Cardiac muscle cell (in vitro differentiated cells and primary cell): ENCODE measurements around the gene ZDHHC5. TPM values are rescaled to one million over a fixed set of nuclear protein-coding genes. Genes with fewer than 3 reads are reported as not detected.
A peak's percentile ranks its signal among the peaks of the same experiment; 100 is the strongest.
"Not testable (repeated sequence)": the region's sequence is repeated elsewhere in the genome, so short reads cannot be mapped to it uniquely, and the experiment has no call there.

Experiments used
- DNase-seq, 2 donors: peaks; one replicate each; pipeline versions ENCODE4 v3.0.0 to v3.0.0-alpha.2; 2010 to 2017; ENCODE audit warnings: low read depth in 1 of 2, low spot score in 1 of 2
- H3K27ac ChIP-seq: fragments of 200-600 bp; sonication (generic); 2 replicates; pipeline ENCODE4 v1.5.1; 2016
- H3K27me3 ChIP-seq: fragments of 200-600 bp; sonication (generic); 2 replicates; pipeline ENCODE4 v1.6.0; 2016; ENCODE audit warnings: control low read depth
- H3K36me3 ChIP-seq: fragments of 200-600 bp; sonication (generic); 2 replicates; pipeline ENCODE4 v1.5.1; 2016; ENCODE audit warnings: control low read depth
- H3K4me1 ChIP-seq: fragments of 200-600 bp; sonication (generic); 2 replicates; pipeline ENCODE4 v1.8.1; 2017; ENCODE audit warnings: low read depth, mild to moderate bottlenecking, mixed run types
- H3K4me3 ChIP-seq: fragments of 200-600 bp; sonication (generic); 2 replicates; pipeline ENCODE4 v1.5.1; 2016; ENCODE audit warnings: mild to moderate bottlenecking
- H3K9me3 ChIP-seq: fragments of 200-600 bp; sonication (generic); 2 replicates; pipeline ENCODE4 v1.5.1; 2017; ENCODE audit warnings: low read depth, mild to moderate bottlenecking, control low read depth
- polyA plus RNA-seq: library from polyadenylated mRNA; unstranded; fragments of >200 nt; fragmentation: Nextera tagmentation; extraction: Ambion mirVana; gene quantifications from 2 replicates; pipeline ENCODE4 v1.2.1, GENCODE V29; 2016
- total RNA-seq: library from RNA; depleted of rRNA; stranded (reverse); fragments of >200 nt; gene quantifications from 2 replicates; pipeline ENCODE4 v1.2.3, GENCODE V29; 2016
- TF ChIP-seq, protein P1 (sequence below): IDR thresholded peaks from 2 replicates; pipeline ENCODE4 v1.5.1; 2012; ENCODE audit warnings: low read depth, mild to moderate bottlenecking, low read length

Gene ZDHHC5
- total and polyA plus RNA-seq, 2 experiments from 2014 or later, result 24.9 to 30.9 TPM

DNA sequence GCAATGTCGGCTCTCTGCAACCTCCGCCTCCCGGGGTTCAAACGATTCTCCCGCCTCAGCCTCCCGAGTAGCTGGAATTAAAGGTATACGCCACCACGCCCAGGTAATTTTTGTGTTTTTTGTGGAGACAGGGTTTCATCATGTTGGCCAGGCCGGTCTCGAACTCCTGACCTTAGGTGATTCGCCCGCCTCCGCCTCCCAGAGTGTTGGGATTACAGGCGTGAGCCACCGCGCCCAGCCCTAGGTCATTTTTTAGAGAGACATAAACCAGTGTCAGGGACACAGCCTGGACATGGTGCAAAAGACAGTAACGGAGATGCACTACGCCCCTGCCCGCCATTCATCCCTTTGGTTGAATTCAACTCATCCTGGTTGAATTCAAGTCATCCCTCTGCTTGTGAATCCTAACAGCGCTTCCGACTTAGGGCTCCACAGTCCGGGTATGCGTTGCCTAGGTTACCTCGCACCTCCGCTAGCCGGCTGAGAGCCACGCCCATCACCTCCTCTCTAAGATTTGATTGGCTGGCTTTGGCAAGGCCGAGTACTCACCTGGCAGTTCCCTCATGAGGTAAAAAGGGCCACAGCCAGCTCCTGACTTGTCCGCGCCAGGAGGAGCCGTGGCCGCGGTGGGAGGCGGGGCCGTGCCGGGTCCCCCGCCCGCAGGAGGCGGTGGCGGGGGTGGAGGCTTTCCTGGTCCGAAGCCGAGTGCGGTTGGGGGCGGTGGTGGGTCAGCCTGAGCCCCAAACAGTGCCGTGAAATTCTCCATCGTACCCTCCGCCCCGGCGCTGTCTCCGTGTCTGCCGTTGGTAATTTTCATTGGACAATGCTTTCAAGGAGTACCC is 43.7 kb downstream of the ZDHHC5 start, which contains the start of gene MED19:
Gene MED19 (minus strand): TSS at position 802 of the 842 bp plus-strand sequence. CDS start 36 bp downstream, at position 766.
- Histone ChIP-seq H3K9me3 (no peaks in the 10 kb centered on the region), H3K27me3 (no peaks in the 10 kb centered on the region), H3K27ac (peak within 1 kb of the TSS; percentile 90), H3K36me3 (no peaks in the 10 kb centered on the region), H3K4me3 (peak within 1 kb of the TSS; percentile 68), H3K4me1 (peaks cover 15% of the 10 kb centered on the region)
- peak; percentile 80 to 88 for DNase-seq
- TF ChIP-seq, protein P1, sequence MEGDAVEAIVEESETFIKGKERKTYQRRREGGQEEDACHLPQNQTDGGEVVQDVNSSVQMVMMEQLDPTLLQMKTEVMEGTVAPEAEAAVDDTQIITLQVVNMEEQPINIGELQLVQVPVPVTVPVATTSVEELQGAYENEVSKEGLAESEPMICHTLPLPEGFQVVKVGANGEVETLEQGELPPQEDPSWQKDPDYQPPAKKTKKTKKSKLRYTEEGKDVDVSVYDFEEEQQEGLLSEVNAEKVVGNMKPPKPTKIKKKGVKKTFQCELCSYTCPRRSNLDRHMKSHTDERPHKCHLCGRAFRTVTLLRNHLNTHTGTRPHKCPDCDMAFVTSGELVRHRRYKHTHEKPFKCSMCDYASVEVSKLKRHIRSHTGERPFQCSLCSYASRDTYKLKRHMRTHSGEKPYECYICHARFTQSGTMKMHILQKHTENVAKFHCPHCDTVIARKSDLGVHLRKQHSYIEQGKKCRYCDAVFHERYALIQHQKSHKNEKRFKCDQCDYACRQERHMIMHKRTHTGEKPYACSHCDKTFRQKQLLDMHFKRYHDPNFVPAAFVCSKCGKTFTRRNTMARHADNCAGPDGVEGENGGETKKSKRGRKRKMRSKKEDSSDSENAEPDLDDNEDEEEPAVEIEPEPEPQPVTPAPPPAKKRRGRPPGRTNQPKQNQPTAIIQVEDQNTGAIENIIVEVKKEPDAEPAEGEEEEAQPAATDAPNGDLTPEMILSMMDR, result no peak

DNA sequence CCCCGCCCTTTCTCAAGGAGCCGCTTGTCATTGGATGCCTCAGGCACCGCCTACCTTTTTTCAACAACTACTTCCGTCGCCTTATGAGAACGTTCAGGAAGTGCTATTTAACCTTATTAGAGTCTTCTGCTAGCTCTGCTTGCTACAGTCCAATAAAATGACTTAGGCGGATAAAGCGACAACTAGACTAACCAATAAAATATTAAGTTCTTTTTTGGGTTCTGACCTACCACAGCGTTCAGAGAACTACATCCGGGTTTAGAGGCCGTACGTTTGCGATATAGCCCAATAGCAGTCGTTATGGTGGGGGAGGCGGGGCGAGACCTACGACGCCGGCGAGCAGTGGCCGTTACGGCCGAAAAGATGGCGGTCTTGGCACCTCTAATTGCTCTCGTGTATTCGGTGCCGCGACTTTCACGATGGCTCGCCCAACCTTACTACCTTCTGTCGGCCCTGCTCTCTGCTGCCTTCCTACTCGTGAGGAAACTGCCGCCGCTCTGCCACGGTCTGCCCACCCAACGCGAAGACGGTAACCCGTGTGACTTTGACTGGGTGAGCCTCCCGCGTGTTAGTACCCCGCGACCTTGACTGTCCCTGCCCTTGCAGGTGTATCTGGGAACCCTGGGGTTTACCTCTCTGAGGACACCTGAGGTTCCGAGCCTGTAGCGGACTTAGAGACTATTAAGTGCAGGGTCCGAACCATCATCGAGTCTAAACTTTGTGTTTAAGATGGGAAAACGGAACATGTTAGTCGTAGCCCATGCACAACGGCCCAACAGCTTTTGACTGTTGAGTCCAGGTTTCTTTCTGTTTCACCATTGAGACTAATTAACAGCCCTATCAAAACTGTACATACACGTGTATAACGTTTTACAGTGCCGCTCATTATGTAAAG is 44.6 kb downstream of the ZDHHC5 start, which contains the start of gene TMX2:
Gene TMX2 (plus strand): TSS at position 338 of the 895 bp plus-strand sequence. CDS start 26 bp downstream, at position 364.
- no peaks in the 10 kb centered on the region for H3K36me3 ChIP-seq
- TF ChIP-seq, protein P1, result no peak
- H3K4me1 ChIP-seq, result peaks cover 15% of the 10 kb centered on the region
- H3K9me3 ChIP-seq, result no peaks in the 10 kb centered on the region
- peak within 1 kb of the TSS; percentile 68 for H3K4me3 ChIP-seq
- H3K27me3 ChIP-seq, result no peaks in the 10 kb centered on the region
- peak within 1 kb of the TSS; percentile 90 for H3K27ac ChIP-seq
- peak; percentile 97 to 99 for DNase-seq

DNA sequence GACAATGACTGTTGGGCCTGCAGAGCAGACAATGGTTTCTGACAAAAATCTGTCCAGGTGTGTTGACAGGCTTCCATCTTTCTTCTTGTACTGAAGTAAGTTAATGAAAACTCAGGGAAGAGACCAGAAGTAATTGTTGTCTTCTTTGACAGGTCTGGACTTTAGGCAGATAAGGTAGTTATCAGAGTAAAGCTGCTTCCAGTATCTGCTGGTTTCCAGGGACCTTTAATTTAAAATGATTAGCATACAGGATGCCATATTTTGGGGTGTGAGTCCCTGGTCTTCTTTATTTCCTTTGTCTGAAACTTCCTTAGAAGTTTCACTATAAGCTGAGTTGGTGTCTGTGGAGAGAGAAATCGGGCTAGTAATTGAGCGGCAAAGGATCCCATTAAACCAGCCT is 45.9 kb downstream of the ZDHHC5 start:
- H3K4me3 ChIP-seq, result peak overlapping the region; percentile 68
- H3K36me3 ChIP-seq, result no peaks in the 10 kb centered on the region
- no peaks in the 10 kb centered on the region for H3K27me3 ChIP-seq
- H3K27ac ChIP-seq, result no peak overlapping the region
- no peak for DNase-seq
- peaks cover 15% of the 10 kb centered on the region for H3K4me1 ChIP-seq
- H3K9me3 ChIP-seq, result no peaks in the 10 kb centered on the region
- TF ChIP-seq, protein P1, result no peak

DNA sequence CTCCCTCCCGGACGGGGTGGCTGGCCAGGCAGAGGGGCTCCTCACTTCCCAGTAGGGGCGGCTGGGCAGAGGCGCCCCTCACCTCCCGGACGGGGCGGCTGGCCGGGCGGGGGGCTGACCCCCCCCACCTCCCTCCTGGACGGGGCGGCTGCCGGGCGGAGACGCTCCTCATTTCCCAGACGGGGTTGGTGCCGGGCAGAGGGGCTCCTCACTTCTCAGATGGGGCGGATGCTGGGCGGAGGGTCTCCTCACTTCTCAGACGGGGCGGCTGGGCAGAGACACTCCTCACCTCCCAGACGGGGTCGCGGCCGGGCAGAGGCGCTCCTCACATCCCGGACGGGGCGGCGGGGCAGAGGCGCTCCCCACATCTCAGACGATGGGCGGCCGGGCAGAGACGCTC is 48.8 kb downstream of the ZDHHC5 start:
- not testable (repeated sequence) for H3K9me3 ChIP-seq, H3K4me3 ChIP-seq, H3K27ac ChIP-seq, DNase-seq, H3K27me3 ChIP-seq, H3K36me3 ChIP-seq
- peaks cover 11% of the 10 kb centered on the region for H3K4me1 ChIP-seq

DNA sequence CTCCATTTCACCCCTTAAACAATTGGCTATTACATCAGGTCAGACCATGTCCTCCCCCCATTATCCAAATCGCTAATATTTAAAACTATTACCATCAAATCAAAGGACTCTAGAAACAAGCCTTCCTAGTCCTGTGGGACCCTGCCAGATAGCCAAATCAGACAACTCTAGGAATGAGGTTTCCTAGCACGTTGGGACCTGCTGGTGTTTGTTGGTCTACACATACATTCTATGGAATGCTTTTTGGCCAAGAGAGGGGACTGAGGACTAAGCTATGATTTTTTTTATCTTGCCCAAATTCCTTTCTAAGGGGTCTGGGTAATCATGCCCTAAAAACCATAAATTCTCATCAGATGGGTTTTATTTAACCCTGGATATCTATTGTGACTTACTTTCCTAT is 59.3 kb downstream of the ZDHHC5 start:
- H3K27ac ChIP-seq, result no peak overlapping the region
- H3K27me3 ChIP-seq, result no peaks in the 10 kb centered on the region
- H3K4me3 ChIP-seq, result no peak overlapping the region
- DNase-seq, result no peak
- no peaks in the 10 kb centered on the region for H3K9me3 ChIP-seq
- H3K36me3 ChIP-seq, result no peaks in the 10 kb centered on the region
- no peaks in the 10 kb centered on the region for H3K4me1 ChIP-seq
- TF ChIP-seq, protein P1, result no peak
